ENCODE data around the gene ZNF770. TPM values are rescaled to one million over a fixed set of nuclear protein-coding genes. Genes with fewer than 3 reads are reported as not detected.

ZNF770 gene
- total RNA-seq, 1 experiment from 2014 or later = 70.7 TPM

GRCh38 chr15:35000511-35000910 lies 12.4 kb upstream of the ZNF770 start:
- Histone ChIP-seq H3K27ac (ENCODE audit: low read depth, low read length) (peak overlapping the region; percentile 66), H2AFZ (ENCODE audit: low read depth, low read length, poor library complexity, severe bottlenecking) (peak overlapping the region; percentile 97), H4K20me1 (ENCODE audit: insufficient read depth) (no peaks in the 10 kb centered on the region), H3K9ac (ENCODE audit: low read length) (peak overlapping the region; percentile 50), H3K79me2 (ENCODE audit: insufficient read depth, low read length) (no peaks in the 10 kb centered on the region), H3K4me1 (ENCODE audit: control insufficient read depth in 1 of 2, insufficient read depth in 2 of 2, low read length in 2 of 2) (peaks cover 10 to 14% of the 10 kb centered on the region in 2 experiments), H3K36me3 (ENCODE audit: control insufficient read depth in 1 of 2, insufficient read depth in 2 of 2, low read length in 2 of 2) (no peaks in the 10 kb centered on the region), H3K4me3 (replicated peaks in 1 of 2; ENCODE audit: low read depth in 1 of 2, low read length in 2 of 2) (peak overlapping the region in 1 of 2 experiments; percentile 35; a peak in 2 of 4 replicates), H3K4me2 (ENCODE audit: low read length) (peak overlapping the region; percentile 78), H3K9me3 (ENCODE audit: control insufficient read depth in 1 of 2, insufficient read depth in 1 of 2, low read depth in 1 of 2, low read length in 2 of 2) (no peaks in the 10 kb centered on the region), H3K27me3 (ENCODE audit: insufficient read depth, low read length) (no peaks in the 10 kb centered on the region), H3K9me2 (ENCODE audit: insufficient read depth) (no peaks in the 10 kb centered on the region)
- ChIA-PET RAD21 (ENCODE audit: low non-redundant PET in 1 of 2, low total read pairs in 2 of 2, uncharacterized antibody in 2 of 2, unreplicated experiment in 2 of 2) (interaction anchor here in 1 of 2 experiments (0.6 kb wide), 1 partner anchor 12 kb away, joined by 3 read pairs; no protein-coding TSS in a partner anchor), POLR2A (interaction anchor here (0.6 to 1.6 kb wide), 4 partner anchors 12 to 47 kb away, joined by 3 to 11 read pairs (median 6); partner anchors contain the start of gene ZNF770), CTCF (interaction anchor here (1.0 to 2.9 kb wide), 4 partner anchors 9 to 31 kb away, joined by 3 to 18 read pairs (median 4); partner anchors contain the start of gene AQR)
- DNase-seq (ENCODE audit: low read depth, low spot score) = peak; percentile 76
- intact Hi-C loops (cut with micrococcal nuclease) = no loop called here
- TF ChIP-seq CEBPB (IDR thresholded peaks at IDR 0.05; ENCODE audit: low read depth) (peak; percentile 87), ELF1 (IDR thresholded peaks at IDR 0.05; ENCODE audit: borderline replicate concordance, low read depth) (no peak), CBX3 (IDR thresholded peaks at IDR 0.05; ENCODE audit: low read depth) (peak; percentile 85; the same call in 1 of the 2 replicates), JUND (IDR thresholded peaks at IDR 0.05) (peak; percentile 64), MAX (IDR thresholded peaks at IDR 0.05) (peak; percentile 66), SP1 (IDR thresholded peaks at IDR 0.05; ENCODE audit: low read depth) (peak; percentile 64), FOSL1 (IDR thresholded peaks at IDR 0.05; ENCODE audit: low read depth) (peak; percentile 72), REST (IDR thresholded peaks at IDR 0.05; ENCODE audit: low read depth) (no peak), ZNF274 (IDR thresholded peaks at IDR 0.05; ENCODE audit: low read depth, low read length) (no peak), TCF7L2 (IDR thresholded peaks at IDR 0.05; ENCODE audit: borderline replicate concordance, extremely low read depth, insufficient read depth, insufficient read length) (no peak), SRF (IDR thresholded peaks at IDR 0.05; ENCODE audit: low read depth) (0 out of 2 replicates have a peak, but pooled peaks have one; percentile 15), POLR2A (IDR thresholded peaks at IDR 0.05; ENCODE audit: borderline replicate concordance, extremely low read depth, insufficient read depth, insufficient read length) (no peak)
- no TSS peak for BruUV-seq (replicated peaks)
- peak; percentile 93 for ATAC-seq

Data from HCT116 (cell line).